ENCODE results near the gene BICDL2. TPM values are rescaled to one million over a fixed set of nuclear protein-coding genes. Genes with fewer than 3 reads are reported as not detected.

Gene BICDL2
- total and polyA plus RNA-seq, 2 donors = 0.38 to 6.0 TPM

DNA sequence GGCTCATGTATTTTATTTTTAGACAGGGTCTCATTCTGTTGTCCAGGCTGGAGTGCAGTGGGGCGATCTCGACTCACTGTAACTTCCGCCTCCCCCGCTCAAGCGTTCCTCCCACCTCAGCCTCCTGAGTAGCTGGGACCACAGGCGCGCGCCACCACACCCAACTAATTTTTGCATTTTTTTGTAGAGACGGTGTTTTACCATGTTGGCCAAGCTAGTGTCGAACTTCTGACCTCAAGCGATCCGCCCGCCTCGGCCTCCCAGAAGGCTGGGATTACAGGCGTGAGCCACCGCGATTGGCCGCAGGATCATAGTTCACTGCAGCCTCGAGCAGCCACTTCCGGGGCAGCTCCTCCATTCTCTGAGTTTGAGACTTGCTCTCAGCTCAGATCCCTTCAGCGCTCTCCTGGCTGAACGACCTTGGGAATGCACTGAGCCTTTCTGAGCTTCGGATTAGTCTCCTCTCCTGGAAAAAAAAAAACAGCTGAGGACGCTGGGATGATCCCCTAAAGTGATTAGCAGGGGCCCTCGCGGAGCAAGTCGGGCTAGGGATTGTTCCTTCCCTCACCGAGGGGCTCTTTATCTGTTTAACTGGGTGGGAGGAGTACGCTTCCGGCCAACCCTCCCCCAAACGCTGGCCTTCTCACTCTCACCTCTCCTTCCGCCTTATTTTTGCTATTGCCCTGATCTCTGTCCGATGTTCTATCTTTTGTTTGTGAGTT, 55.4 kb downstream of the BICDL2 start:
- DNase-seq (ENCODE audit: low read depth in 6 of 9, low spot score in 9 of 9) = no peak
- peak overlapping the region in 1 of 2 donors; percentile 92 for H3K4me3 ChIP-seq (ENCODE audit: low read length in 2 of 2)
- peaks cover 7 to 34% of the 10 kb centered on the region in 2 donors for H3K4me1 ChIP-seq (ENCODE audit: control insufficient read depth in 2 of 2, insufficient read depth in 2 of 2, low read length in 2 of 2)
- H3K27me3 ChIP-seq (ENCODE audit: control insufficient read depth in 2 of 2, insufficient read depth in 1 of 2, low read length in 1 of 2) = peaks cover 3 to 30% of the 10 kb centered on the region in 2 donors
- no peak overlapping the region for H3K27ac ChIP-seq (ENCODE audit: low read depth in 1 of 2, low read length in 1 of 2)
- peaks cover 14 to 19% of the 10 kb centered on the region in 2 donors for H3K36me3 ChIP-seq (ENCODE audit: control insufficient read depth in 2 of 2, insufficient read depth in 2 of 2, low read length in 1 of 2)
- WGBS = 85% methylated on average over 33 of the region's 33 CpGs
- H3K9me3 ChIP-seq (ENCODE audit: control insufficient read depth in 2 of 2, insufficient read depth in 1 of 2, low read length in 1 of 2) = peaks cover 0 to 4% of the 10 kb centered on the region in 2 donors

DNA sequence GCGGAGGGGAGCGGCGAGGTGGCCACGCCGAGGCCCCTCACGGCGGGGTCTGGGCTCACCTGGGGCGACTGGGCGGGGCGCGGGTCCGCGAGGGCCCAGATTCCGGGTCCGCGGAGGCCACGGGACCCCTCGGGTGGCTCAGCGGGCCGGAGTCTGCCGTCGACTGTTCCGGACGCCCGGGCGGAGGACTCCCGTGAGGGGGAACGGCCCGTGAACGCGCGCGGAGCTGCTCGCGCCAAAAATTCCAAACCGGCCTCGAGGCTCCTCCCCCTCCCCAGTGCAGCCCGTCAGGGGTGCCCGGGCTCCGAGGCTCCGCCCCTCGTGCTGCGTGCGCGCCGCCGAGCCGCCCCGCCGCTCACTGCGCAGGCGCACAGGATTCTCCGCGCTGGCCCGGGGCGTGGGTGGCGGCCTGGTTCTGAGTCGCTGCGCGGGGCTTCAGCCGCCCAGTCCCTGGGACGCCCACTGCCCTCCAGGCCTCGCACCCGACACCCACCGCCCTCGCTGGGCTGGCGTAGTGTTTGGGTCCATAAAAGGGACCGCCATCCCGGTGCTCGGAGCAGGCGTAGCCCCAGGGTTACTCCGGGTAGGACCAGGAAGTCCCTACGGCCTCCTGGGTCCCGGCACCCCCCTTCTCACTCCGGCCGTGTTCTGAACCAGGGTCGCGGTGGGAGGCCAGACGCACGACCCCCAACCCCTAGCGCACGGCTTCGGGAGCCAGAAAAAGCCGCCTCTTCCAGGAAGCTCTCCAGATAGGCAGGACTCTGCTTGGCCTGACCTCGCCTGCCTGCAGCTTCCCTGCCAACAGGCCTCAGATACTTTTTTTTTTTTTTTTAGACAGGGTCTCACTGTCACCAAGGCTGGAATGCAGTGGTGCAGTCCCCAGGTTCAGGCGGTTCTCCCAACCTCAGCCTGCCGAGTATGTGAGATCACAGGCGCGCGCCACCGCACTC, 56.2 kb downstream of the BICDL2 start, which contains the start of gene PKMYT1:
PKMYT1 (minus strand) TSS at position 220 of the 950 bp plus-strand sequence. CDS start 789 bp downstream, outside the sequence.
- H3K4me1 ChIP-seq (ENCODE audit: control insufficient read depth in 2 of 2, insufficient read depth in 2 of 2, low read length in 2 of 2) = peaks cover 7 to 34% of the 10 kb centered on the region in 2 donors
- DNase-seq (ENCODE audit: low read depth in 6 of 9, low spot score in 9 of 9) = peak in 8 of 9 donors; percentile 77 to 95 (median 90)

DNA sequence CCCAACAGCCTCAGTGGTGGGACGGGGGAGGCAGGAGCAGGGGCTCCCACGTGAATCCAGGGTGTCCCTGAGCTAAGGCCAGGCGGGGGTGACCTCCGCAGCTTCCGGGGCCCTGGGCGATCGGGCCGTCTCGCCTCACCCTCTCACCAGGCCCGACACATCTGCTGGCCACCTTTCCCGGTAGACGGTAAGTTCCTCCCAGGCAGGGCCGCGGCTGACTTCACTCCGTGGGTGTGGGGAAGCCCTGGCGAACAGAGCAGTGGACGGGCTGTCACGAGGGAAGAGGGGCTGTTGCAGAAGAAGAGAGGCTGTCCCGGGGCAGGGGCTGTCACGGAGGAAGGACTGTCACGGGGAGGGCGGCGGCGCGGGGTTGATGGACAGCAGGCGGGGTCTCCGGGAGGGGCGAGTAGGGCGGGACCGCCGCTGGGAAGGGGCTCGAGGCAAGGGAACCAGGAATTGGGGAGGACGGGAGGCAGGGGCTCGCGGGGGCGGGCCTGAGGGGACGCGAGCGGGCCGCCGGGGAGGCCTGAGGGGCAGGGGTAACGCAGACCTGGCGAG, 57.0 kb downstream of the BICDL2 start:
- peaks cover 0 to 4% of the 10 kb centered on the region in 2 donors for H3K9me3 ChIP-seq (ENCODE audit: control insufficient read depth in 2 of 2, insufficient read depth in 1 of 2, low read length in 1 of 2)
- WGBS = 12% methylated on average over 43 of the region's 43 CpGs
- H3K4me1 ChIP-seq (ENCODE audit: control insufficient read depth in 2 of 2, insufficient read depth in 2 of 2, low read length in 2 of 2) = peaks cover 7 to 34% of the 10 kb centered on the region in 2 donors
- no peak overlapping the region for H3K27ac ChIP-seq (ENCODE audit: low read depth in 1 of 2, low read length in 1 of 2)
- peaks cover 0 to 18% of the 10 kb centered on the region in 2 donors for H3K27me3 ChIP-seq (ENCODE audit: control insufficient read depth in 2 of 2, insufficient read depth in 1 of 2, low read length in 1 of 2)
- DNase-seq (ENCODE audit: low read depth in 6 of 9, low spot score in 9 of 9) = peak in 1 of 9 donors; percentile 23
- H3K4me3 ChIP-seq (ENCODE audit: low read length in 2 of 2) = peak overlapping the region; percentile 87 to 92
- H3K36me3 ChIP-seq (ENCODE audit: control insufficient read depth in 2 of 2, insufficient read depth in 2 of 2, low read length in 1 of 2) = peaks cover 29 to 35% of the 10 kb centered on the region in 2 donors

More for the DNA sequence above, 56.2 kb downstream of the BICDL2 start, which contains the start of gene PKMYT1:
- peaks cover 1 to 22% of the 10 kb centered on the region in 2 donors for H3K27me3 ChIP-seq (ENCODE audit: control insufficient read depth in 2 of 2, insufficient read depth in 1 of 2, low read length in 1 of 2)
- peaks cover 0 to 4% of the 10 kb centered on the region in 2 donors for H3K9me3 ChIP-seq (ENCODE audit: control insufficient read depth in 2 of 2, insufficient read depth in 1 of 2, low read length in 1 of 2)
- H3K4me3 ChIP-seq (ENCODE audit: low read length in 2 of 2) = peak within 1 kb of the TSS; percentile 87 to 92
- H3K27ac ChIP-seq (ENCODE audit: low read depth in 1 of 2, low read length in 1 of 2) = peak within 1 kb of the TSS; percentile 82 to 89
- peaks cover 22 to 28% of the 10 kb centered on the region in 2 donors for H3K36me3 ChIP-seq (ENCODE audit: control insufficient read depth in 2 of 2, insufficient read depth in 2 of 2, low read length in 1 of 2)
- 7% methylated on average over 91 of the region's 91 CpGs for WGBS

Other genes starting within 250 kb of the BICDL2 start
- gene PRSS33, start 249.4 kb downstream of the BICDL2 start, total RNA-seq = 0.05 TPM
- gene PRSS33, start 249.4 kb downstream of the BICDL2 start, polyA plus RNA-seq = 0.37 TPM
- not detected for gene PRSS41, start 238.5 kb downstream of the BICDL2 start, total RNA-seq
- not detected for gene PRSS41, start 238.5 kb downstream of the BICDL2 start, polyA plus RNA-seq
- 1.2 TPM for gene PRSS21, start 219.7 kb downstream of the BICDL2 start, total RNA-seq
- 0.68 TPM for gene PRSS21, start 219.7 kb downstream of the BICDL2 start, polyA plus RNA-seq
- 0.85 TPM for gene ZG16B, start 206.6 kb downstream of the BICDL2 start, total RNA-seq
- 1.2 TPM for gene ZG16B, start 206.6 kb downstream of the BICDL2 start, polyA plus RNA-seq
- 0.42 TPM for gene PRSS22, start 178.8 kb downstream of the BICDL2 start, total RNA-seq
- gene PRSS22, start 178.8 kb downstream of the BICDL2 start, polyA plus RNA-seq = 4.1 TPM
- 37.4 TPM for gene FLYWCH2, start 153.7 kb downstream of the BICDL2 start, total RNA-seq
- gene FLYWCH2, start 153.7 kb downstream of the BICDL2 start, polyA plus RNA-seq = 34.5 TPM
- gene FLYWCH1, start 125.0 kb downstream of the BICDL2 start, total RNA-seq = 9.6 TPM
- 34.1 TPM for gene FLYWCH1, start 125.0 kb downstream of the BICDL2 start, polyA plus RNA-seq
- gene KREMEN2, start 72.7 kb downstream of the BICDL2 start, total RNA-seq = 18.2 TPM
- gene KREMEN2, start 72.7 kb downstream of the BICDL2 start, polyA plus RNA-seq = 3.1 TPM
- 11.2 TPM for gene PAQR4, start 67.6 kb downstream of the BICDL2 start, total RNA-seq
- gene PAQR4, start 67.6 kb downstream of the BICDL2 start, polyA plus RNA-seq = 9.5 TPM
- gene PKMYT1, start 56.5 kb downstream of the BICDL2 start, total RNA-seq = 16.5 TPM
- gene PKMYT1, start 56.5 kb downstream of the BICDL2 start, polyA plus RNA-seq = 5.3 TPM
- gene CLDN9, start 24.0 kb downstream of the BICDL2 start, total RNA-seq = 0.19 TPM
- gene CLDN9, start 24.0 kb downstream of the BICDL2 start, polyA plus RNA-seq = 0.98 TPM
- gene CLDN6, start 18.8 kb downstream of the BICDL2 start, total RNA-seq = 0.28 TPM
- gene CLDN6, start 18.8 kb downstream of the BICDL2 start, polyA plus RNA-seq = 0.48 TPM
- gene TNFRSF12A, start 16.6 kb downstream of the BICDL2 start, total RNA-seq = 5.1 TPM
- gene TNFRSF12A, start 16.6 kb downstream of the BICDL2 start, polyA plus RNA-seq = 46.9 TPM
- gene HCFC1R1, start 13.0 kb downstream of the BICDL2 start, total RNA-seq = 19.0 TPM
- 56.0 TPM for gene HCFC1R1, start 13.0 kb downstream of the BICDL2 start, polyA plus RNA-seq
- 37.6 TPM for gene THOC6, start 12.9 kb downstream of the BICDL2 start, total RNA-seq
- gene THOC6, start 12.9 kb downstream of the BICDL2 start, polyA plus RNA-seq = 36.8 TPM
- 0.80 TPM for gene MMP25, start 9.6 kb upstream of the BICDL2 start, total RNA-seq
- gene MMP25, start 9.6 kb upstream of the BICDL2 start, polyA plus RNA-seq = 2.9 TPM
- gene IL32, start 28.7 kb upstream of the BICDL2 start, total RNA-seq = 175 TPM
- 343 TPM for gene IL32, start 28.7 kb upstream of the BICDL2 start, polyA plus RNA-seq
- gene ZSCAN10, start 62.4 kb upstream of the BICDL2 start, total RNA-seq = 0.05 TPM
- 0.11 TPM for gene ZSCAN10, start 62.4 kb upstream of the BICDL2 start, polyA plus RNA-seq
- gene ZNF205, start 75.6 kb upstream of the BICDL2 start, total RNA-seq = 4.6 TPM
- gene ZNF205, start 75.6 kb upstream of the BICDL2 start, polyA plus RNA-seq = 9.3 TPM
- gene ZNF213, start 98.1 kb upstream of the BICDL2 start, total RNA-seq = 1.5 TPM
- gene ZNF213, start 98.1 kb upstream of the BICDL2 start, polyA plus RNA-seq = 5.2 TPM
- gene OR1F1, start 151.3 kb upstream of the BICDL2 start, total RNA-seq = not detected
- gene OR1F1, start 151.3 kb upstream of the BICDL2 start, polyA plus RNA-seq = 0.02 TPM
- 8.6 TPM for gene ZNF200, start 198.2 kb upstream of the BICDL2 start, total RNA-seq
- gene ZNF200, start 198.2 kb upstream of the BICDL2 start, polyA plus RNA-seq = 10.0 TPM
- 0.52 TPM for gene MEFV, start 219.7 kb upstream of the BICDL2 start, total RNA-seq
- gene MEFV, start 219.7 kb upstream of the BICDL2 start, polyA plus RNA-seq = 0.80 TPM
- gene ZNF263, start 246.5 kb upstream of the BICDL2 start, total RNA-seq = 30.2 TPM
- 26.3 TPM for gene ZNF263, start 246.5 kb upstream of the BICDL2 start, polyA plus RNA-seq